Stimulated activated CD4-positive, alpha-beta T cell treated with anti-CD3 and anti-CD28 coated beads, Interleukin-2, amount 100 ng/mL, for 24 hours (primary cell): ENCODE measurements around the gene RCN2.
"Not testable (repeated sequence)": the region's sequence is repeated elsewhere in the genome, so short reads cannot be mapped to it uniquely, and the experiment has no call there.

Experiments
- DNase-seq, 2 donors: peaks; one replicate each; pipeline ENCODE4 v3.0.0-alpha.2; 2020

Gene RCN2

GRCh38 chr15:76931397-76932134, at the start of gene RCN2:
Gene RCN2 (plus strand): TSS chr15:76931749. CDS start chr15:76931842, 93 bp downstream.
- DNase-seq, result peak; percentile 91 to 95

DNA sequence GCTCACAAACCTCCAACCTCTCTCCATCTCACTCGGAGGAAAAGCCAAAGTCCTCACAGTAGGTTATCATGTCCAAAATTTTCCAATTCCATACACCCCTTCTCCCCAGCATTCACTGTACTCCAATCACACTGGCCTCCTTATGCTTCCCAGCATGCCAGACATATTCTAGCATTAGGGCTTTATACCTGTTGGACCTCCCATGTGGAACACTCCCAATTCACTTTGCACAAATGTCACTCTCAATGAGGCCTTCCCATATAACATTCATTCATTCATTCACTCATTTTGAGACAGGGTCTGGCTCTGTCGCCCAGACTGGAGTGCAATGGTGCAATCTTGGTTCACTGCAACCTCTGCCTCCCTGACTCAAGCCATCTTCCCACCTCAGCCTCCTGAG, 46.3 kb upstream of the RCN2 start:
- DNase-seq, result no peak

DNA sequence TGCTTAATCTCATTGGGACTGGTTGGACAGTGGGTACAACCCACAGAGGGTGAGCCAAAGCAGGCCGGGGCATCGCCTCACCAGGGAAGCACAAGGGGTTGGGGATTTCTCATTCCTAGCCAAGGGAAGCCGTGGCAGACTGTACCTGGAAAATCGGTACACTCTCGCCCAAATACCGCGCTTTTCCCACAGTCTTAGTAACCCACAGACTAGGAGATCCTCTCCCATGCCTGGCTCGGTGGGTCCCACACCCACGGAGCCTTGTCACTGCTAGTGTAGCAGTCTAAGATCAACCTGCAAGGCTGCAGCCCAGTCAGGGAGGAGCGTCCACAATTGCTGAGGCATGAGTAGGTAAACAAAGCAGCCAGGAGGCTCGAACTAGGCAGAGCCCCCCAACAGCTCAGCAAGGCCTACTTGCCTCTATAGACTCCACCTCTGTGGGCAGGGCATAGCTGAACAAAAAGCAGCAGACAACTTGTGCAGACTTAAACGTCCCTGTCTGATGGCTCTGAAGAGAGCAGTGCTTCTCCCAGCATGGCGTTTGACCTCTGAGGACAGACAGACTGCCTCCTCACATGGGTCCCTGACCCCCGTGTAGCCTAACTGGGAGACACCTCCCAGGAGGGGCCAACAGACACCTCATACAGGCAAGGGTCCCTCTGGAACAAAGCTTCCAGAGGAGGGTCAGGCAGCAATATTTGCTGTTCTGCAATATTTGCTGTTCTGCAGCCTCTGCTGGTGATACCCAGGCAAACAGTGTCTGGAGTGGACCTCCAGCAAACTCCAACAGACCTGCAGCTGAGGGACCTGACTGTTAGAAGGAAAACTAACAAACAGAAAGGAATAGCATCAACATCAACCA, 44.0 kb upstream of the RCN2 start:
- not testable (repeated sequence) for DNase-seq

- DNase-seq, result not testable (repeated sequence)
These were observed 38.7 kb upstream of the RCN2 start for GRCh38 chr15:76892836-76893235.

GRCh38 chr15:76894174-76894573, 37.4 kb upstream of the RCN2 start:
- DNase-seq, result no peak

DNA sequence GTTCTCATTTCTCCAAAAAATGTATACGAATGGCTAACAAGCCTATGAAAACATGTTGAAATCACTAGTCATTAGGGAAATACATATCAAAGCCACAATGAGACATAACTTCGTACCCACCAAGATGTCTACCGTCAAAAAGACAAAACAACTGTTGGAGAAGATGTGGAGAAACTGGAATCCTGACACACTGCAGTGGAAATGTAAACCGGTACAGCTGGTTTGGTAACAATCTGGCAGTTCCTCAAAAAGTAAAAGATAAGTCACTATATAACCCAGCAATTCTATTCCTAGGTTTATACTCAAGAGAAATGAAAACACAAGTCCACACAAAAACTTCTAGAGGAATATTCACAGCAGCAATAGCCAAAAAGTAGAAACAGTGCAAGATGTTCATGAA, 33.4 kb upstream of the RCN2 start:
- no peak for DNase-seq

- DNase-seq, result not testable (repeated sequence)
These were observed 32.2 kb upstream of the RCN2 start for GRCh38 chr15:76899176-76899930.

GRCh38 chr15:76899931-76900310, 31.6 kb upstream of the RCN2 start:
- DNase-seq, result not testable (repeated sequence)

DNA sequence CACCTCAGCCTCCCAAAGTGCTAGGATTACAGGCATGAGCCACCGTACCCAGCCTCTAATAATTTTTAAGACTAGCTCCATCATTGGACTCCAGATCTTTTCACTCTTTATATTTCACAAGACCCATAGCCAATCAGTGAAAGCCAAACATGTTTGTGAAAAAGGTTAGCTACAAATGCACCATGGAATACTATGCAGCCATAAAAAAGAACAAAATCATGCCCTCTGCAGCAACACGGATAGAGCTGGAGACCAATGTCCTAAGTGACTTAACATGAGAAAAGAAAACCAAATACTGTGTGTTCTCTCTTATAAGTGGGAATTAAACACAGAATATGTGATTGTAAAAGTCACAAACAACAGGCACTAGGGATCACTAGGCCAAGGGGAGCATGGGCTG, 29.6 kb upstream of the RCN2 start:
- no peak for DNase-seq

DNA sequence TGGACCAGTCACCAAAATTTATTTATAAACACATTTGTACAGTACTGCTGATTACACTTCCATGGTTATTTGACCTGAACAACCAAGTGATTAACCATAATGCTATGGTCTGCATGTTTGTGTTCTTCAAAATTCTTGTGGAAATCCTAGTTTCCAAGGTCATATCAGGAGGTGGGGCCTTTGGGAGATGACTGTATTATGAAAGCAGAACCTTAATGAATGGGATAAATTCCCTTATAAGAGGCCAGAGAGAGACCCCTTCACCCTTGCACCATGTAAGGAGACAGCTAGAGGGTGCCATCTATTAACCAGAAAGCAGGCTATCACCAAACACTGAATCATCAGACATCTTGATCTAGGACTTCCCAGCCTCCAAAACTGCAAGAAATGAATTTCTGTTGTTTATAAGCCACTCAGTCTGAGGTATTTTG, 28.3 kb upstream of the RCN2 start:
- DNase-seq, result no peak

DNA sequence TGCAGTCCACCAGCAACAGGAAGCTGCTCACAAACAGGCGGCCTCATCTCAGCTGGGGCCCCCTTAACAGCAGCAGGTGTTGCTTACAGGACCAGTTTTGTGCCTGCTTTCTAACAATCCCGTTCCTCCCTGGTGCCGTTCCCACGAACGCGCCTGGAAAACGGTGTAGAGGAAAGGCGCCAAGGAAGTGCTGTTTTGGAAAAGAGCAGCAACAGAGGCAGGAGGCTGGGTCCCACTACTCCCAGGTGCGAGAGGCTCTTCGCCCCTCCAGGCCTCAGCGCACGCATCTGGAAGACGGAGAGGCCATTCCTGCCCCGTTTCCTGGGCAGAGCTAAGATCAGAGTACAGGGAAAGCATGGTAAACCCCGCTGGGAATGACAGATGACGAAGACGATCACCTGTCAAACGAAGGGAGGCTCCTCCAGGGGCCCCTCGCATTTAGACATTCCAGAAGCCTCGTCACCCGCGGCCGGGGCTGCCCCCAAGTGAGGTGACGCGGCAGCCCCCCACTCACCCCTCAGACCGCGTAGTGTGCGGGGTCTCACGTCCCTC, 27.0 kb upstream of the RCN2 start:
- DNase-seq, result peak in 1 of 2 donors; percentile 52

DNA sequence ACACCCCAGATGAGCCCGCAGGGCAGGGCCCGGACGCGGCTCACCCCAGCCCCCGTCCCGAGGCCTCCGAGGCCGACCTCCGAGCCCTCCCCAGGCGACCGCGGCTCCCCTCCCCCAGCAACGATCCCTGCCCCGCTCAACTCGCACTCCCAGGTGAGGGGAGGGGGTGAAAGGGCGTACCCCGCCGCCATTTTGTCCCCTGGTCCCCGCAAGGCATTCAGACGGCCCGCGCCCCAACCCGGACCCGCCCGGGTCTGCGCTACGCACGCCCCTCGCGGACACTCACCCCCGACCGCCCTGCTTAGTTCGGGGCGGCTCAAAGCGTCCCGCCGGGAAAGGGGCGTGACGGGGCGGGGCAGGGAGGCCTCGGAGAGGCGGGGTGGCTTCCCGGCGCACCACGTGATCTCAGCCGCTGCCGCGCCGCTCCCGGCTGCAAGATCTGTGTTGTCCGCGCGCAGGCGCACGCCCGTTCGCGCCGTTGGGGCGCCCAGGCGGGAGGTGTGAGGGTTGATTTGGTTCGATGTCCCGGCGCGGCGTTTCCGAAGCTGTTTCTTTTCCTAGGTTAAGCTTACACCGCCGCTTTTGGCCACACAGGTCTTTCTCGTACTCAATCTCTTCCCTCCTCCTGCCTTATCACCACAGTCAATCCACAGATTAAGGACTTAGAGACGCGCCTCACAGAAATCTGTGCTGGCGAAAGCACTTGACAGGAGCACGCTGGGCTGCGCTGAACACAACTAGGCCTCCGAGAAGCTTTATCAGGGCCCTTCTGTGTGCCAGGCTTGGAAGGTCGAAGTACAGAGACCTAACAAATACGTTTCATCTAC, 26.3 kb upstream of the RCN2 start, which contains the start of gene SCAPER:
SCAPER (minus strand) TSS at position 328 of the 827 bp plus-strand sequence. CDS start 21,523 bp downstream, outside the sequence.
- peak; percentile 92 to 96 for DNase-seq

DNA sequence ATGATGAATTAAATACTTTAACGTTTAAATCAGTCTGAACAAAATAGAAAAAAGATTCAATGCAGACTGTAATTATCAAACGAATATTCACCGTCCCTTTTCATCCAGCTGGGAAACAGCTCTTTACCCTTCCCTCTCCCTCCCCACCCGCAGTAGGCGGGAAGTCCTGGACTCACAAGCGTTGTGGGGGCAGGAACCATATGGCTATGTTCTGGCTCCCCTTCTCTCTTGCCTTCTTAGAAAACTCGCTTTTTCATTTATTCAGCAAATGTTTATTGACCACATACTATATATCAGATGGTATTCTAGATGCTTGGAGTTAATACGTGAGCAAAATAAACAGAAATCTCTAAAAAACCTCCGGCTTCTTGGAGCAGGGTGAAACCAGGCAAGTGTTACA, 25.7 kb upstream of the RCN2 start:
- DNase-seq, result no peak

DNA sequence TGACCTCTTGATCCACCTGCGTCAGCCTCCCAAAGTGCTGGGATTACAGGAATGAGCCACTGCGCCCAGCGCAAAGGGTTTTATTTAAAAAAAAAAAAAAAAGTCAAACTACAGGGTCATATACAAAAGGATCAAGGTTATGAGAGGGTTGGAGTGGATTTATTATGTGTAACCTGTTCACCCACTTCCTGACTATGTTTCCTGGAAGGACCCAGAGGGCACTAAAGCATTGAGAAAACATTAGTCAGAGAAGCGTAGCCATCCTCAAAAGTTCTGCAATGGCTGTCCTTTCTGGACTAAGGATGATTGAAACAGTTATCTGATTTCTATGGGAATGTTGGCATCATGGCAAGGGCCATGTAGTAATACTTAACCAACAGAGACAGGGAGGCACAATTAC, 19.1 kb upstream of the RCN2 start:
- DNase-seq, result no peak

DNA sequence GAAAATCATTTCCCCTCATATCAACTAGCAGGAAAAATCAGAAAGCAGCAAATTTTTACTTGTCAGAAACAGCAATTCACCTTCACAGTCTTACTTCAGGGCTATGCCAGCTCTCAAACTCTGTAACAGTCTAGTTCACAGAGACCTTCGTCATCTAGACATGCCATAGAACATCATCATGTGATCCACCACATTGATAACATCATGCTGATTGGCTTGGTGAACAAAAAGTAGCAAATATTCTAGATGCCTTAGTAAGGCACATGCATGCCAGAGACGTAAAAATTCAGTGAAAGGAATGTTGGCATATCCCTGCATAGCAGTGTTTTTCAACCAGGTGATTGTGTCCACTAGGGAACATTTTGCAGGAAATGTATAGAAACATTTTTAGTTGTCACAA, 17.8 kb upstream of the RCN2 start:
- no peak for DNase-seq

- no peak for DNase-seq
These were observed 15.2 kb upstream of the RCN2 start for GRCh38 chr15:76916369-76916768.

DNA sequence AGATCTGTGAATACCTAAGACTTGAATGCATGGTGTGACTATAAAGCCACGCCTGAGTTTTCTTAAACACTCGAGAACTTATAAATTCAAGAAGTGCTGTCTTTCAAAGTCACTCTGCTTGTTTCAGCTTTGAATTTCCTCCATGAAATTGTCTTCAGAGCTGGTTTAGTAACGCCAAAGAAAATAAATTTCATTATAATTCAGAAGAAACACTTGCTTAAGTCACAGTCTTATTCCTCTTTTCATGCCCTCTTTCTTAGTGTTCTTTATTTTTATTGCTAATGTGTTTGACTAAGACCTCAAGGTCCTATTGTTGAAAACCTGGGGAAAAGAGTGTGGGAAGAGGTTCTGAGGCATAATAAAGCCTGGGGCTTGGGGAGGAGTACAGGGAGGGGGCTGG, 3.3 kb upstream of the RCN2 start:
- no peak for DNase-seq

- DNase-seq, result no peak
These were observed 2.4 kb upstream of the RCN2 start for GRCh38 chr15:76929011-76929760.

DNA sequence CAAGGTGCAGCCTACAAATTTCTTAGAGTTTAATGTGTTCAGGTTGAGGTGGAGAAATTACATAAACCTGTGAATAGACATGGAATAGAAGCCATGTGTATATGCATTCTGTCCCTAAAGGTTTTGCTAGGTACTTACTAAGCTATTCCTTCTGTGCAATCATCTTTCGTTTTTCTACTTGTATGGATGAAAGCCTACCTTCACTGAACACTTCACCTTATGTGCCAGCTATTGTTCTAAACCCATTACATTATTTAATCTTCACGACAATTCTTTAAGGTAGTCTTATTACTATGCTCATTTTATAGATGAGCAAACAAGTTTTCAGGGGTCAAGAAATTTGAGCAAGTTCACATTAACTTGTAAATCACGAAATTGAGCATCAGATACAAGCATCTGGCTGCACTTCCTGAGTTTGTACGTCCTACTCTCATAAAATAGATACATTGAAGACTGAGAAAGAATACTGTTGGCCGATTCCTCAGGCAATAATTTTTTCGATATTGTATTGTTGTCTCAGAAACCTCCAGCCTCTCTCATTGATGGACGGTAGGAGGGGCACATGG, 635 bp upstream of the RCN2 start:
- no peak for DNase-seq

DNA sequence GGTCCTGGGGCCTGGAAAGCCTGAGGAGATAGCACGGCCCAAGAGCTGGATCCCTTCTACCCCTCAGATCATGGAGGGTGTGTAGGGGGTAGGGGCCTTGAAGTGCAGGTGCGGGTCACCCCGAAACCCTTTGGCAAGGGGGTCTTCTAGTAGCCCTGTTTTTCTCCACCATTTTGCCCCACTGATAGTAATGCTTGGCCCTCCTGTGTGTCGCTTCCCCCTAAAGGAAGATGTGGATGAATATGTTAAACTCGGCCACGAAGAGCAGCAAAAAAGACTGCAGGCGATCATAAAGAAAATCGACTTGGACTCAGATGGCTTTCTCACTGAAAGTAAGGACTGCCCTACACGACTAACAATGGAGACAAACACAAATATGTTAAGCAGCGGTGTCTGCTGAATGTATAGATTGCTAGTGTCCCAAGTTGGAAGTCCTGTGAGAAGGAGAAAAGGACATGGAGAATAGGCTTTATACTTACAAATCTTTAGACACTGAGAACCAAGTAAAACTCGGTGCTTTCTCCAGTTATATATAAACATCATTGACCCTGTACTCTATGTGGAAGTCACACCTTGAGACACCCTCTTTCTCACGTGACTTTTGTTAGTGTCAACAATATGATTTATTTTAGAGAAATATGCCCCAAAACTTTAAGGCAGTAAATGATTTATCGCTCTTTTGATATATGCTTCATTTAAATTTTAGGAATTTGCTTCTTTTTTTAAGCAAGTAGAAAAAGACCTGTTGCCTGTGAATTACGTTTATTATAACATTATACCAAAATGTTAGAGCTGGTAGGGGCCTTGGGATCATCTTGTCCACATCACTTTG, 802 bp downstream of the RCN2 start:
- DNase-seq, result peak in 1 of 2 donors; percentile 24
